NCI-H526 treated with DMSO at 0.1 percent for 48 hours (cell line): Measurements from ENCODE around the gene PPM1L.

Experiments
- DNase-seq: peaks from one replicate; lab custom pipeline; 2025; lab: John Stamatoyannopoulos, UW

PPM1L gene

GRCh38 chr3:161043336-161044035 is 287.5 kb downstream of the PPM1L start:
- DNase-seq = no peak

GRCh38 chr3:161049683-161050248 is 293.7 kb downstream of the PPM1L start:
- no peak for DNase-seq

- DNase-seq = no peak
These were observed 294.9 kb downstream of the PPM1L start for GRCh38 chr3:161050935-161051334.

GRCh38 chr3:161051856-161052255 is 295.8 kb downstream of the PPM1L start:
- DNase-seq = no peak

GRCh38 chr3:161054860-161055604 is 299.0 kb downstream of the PPM1L start:
- DNase-seq = no peak

GRCh38 chr3:161064413-161064812 is 308.4 kb downstream of the PPM1L start:
- DNase-seq = no peak

GRCh38 chr3:161066930-161067329 is 310.9 kb downstream of the PPM1L start:
- no peak for DNase-seq

- DNase-seq = no peak
These were observed 311.3 kb downstream of the PPM1L start for GRCh38 chr3:161067335-161067734.

- DNase-seq = no peak
These were observed 313.6 kb downstream of the PPM1L start for GRCh38 chr3:161069511-161070251.

GRCh38 chr3:161070252-161070930 is 314.4 kb downstream of the PPM1L start:
- DNase-seq = no peak

- no peak for DNase-seq
These were observed 315.1 kb downstream of the PPM1L start for GRCh38 chr3:161070980-161071663.

- DNase-seq = no peak
These were observed 316.2 kb downstream of the PPM1L start for GRCh38 chr3:161072211-161072621.

- no peak for DNase-seq
These were observed 316.7 kb downstream of the PPM1L start for GRCh38 chr3:161072751-161073150.

GRCh38 chr3:161073181-161073580 is 317.1 kb downstream of the PPM1L start:
- no peak for DNase-seq

- DNase-seq = no peak
These were observed 325.6 kb downstream of the PPM1L start for GRCh38 chr3:161081633-161082032.

GRCh38 chr3:161082063-161082462 is 326.0 kb downstream of the PPM1L start:
- DNase-seq = no peak

- no peak for DNase-seq
These were observed 327.1 kb downstream of the PPM1L start for GRCh38 chr3:161083131-161083530.

GRCh38 chr3:161084277-161084676 is 328.2 kb downstream of the PPM1L start:
- no peak for DNase-seq

- no peak for DNase-seq
These were observed 337.9 kb downstream of the PPM1L start for GRCh38 chr3:161093895-161094294.

- peak; percentile 7 for DNase-seq
These were observed 340.8 kb downstream of the PPM1L start for GRCh38 chr3:161096771-161097367.

- DNase-seq = no peak
These were observed 345.0 kb downstream of the PPM1L start for GRCh38 chr3:161100994-161101393.
